Subcutaneous abdominal adipose tissue (tissue), 5 donors: ENCODE results near the gene PDE4D.

ENCODE experiments used
- H3K27ac ChIP-seq: one replicate; pipeline ENCODE4 v1.7.0; 2013; ENCODE audit warnings: low read depth, mild to moderate bottlenecking, inconsistent platforms, low read length, moderate library complexity
- H3K27me3 ChIP-seq, 5 donors: one replicate each; pipeline ENCODE4 v1.7.0; 2013; ENCODE audit warnings: low read length in 5 of 5, inconsistent platforms in 1 of 5; ENCODE audit not compliant: control insufficient read depth in 5 of 5, insufficient read depth in 4 of 5
- H3K36me3 ChIP-seq, 5 donors: one replicate each; pipeline ENCODE4 v1.7.0; 2013; ENCODE audit warnings: low read length in 5 of 5; ENCODE audit not compliant: control insufficient read depth in 5 of 5, insufficient read depth in 5 of 5
- H3K4me1 ChIP-seq, 5 donors: one replicate each; pipeline ENCODE4 v1.7.0; 2013; ENCODE audit warnings: low read length in 5 of 5, mild to moderate bottlenecking in 3 of 5, moderate library complexity in 1 of 5; ENCODE audit not compliant: control insufficient read depth in 5 of 5, insufficient read depth in 5 of 5
- H3K4me3 ChIP-seq, 5 donors: one replicate each; pipeline ENCODE4 v1.7.0; 2013; ENCODE audit warnings: low read length in 5 of 5, low read depth in 1 of 5
- H3K9ac ChIP-seq, 5 donors: one replicate each; pipeline ENCODE4 v1.7.0; 2013; ENCODE audit warnings: low read length in 5 of 5, mild to moderate bottlenecking in 4 of 5, moderate library complexity in 3 of 5
- H3K9me3 ChIP-seq, 5 donors: one replicate each; pipeline ENCODE4 v1.7.0; 2013; ENCODE audit warnings: low read length in 5 of 5; ENCODE audit not compliant: control insufficient read depth in 5 of 5
- donor health status: healthy.
- donor health status: healthy.
- donor health status: healthy.
- donor health status: healthy.
- donor health status: healthy.

The PDE4D gene

DNA sequence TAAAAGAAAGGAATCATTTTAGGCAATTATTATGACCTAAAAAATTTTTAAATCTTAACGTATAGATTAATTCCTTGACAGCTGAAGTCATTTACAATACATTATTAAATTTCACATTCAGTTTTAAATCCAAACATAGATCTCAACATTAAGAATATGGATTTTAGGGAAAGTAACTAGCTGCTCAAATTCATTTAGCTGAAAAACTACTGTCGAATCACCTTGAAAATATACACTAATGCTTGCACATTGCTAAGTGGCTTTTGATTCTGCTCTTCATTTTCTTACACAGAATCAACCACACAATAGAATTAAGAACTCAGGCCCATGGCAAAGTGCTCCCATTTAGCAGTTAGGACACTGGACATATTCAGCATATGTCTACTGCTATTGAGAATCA, 856.5 kb downstream of the PDE4D start:
- no peak overlapping the region for H3K4me3 ChIP-seq
- no peak overlapping the region for H3K27ac ChIP-seq
- H3K36me3 ChIP-seq = no peaks in the 10 kb centered on the region
- H3K4me1 ChIP-seq = peaks cover 3 to 29% (median 24%) of the 10 kb centered on the region in 5 donors
- H3K9ac ChIP-seq = no peak overlapping the region
- H3K9me3 ChIP-seq = no peaks in the 10 kb centered on the region
- peaks cover 0 to 8% (median 7%) of the 10 kb centered on the region in 5 donors for H3K27me3 ChIP-seq

DNA sequence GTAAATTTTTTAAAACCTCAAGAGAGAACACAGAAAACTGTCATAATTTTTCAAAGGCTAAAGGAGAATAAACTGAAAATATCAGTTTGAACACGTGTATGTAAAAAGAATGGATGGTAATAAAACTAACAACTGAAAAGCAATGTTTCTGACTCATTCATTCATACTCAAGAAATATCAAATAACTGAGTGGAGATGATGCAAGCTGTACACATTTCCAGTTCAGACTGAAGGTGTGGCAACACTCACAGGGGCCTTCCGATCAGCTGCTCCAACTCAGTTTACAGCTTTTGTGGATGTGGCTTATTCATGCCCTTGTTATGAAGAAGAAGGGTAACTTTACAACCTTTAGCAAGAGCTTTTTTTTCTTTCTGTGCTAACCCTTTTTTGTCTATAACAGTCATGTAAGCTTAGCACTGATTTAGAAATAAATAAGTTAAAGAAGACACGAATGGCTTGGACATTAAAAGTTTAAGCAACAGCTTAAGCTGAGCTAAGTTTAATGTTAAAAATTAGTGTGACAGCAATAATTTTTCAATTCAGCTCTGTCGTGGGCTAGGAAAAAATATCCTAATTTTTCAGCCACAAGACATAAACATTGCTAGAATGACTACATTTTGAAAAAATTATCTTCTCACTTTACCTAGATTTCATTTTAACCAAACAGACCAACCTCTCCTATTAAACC, 857.1 kb downstream of the PDE4D start:
- no peaks in the 10 kb centered on the region for H3K36me3 ChIP-seq
- H3K9ac ChIP-seq = no peak overlapping the region
- H3K27ac ChIP-seq = no peak overlapping the region
- peaks cover 0 to 8% (median 7%) of the 10 kb centered on the region in 5 donors for H3K27me3 ChIP-seq
- no peaks in the 10 kb centered on the region for H3K9me3 ChIP-seq
- peaks cover 3 to 29% (median 24%) of the 10 kb centered on the region in 5 donors for H3K4me1 ChIP-seq
- H3K4me3 ChIP-seq = no peak overlapping the region

DNA sequence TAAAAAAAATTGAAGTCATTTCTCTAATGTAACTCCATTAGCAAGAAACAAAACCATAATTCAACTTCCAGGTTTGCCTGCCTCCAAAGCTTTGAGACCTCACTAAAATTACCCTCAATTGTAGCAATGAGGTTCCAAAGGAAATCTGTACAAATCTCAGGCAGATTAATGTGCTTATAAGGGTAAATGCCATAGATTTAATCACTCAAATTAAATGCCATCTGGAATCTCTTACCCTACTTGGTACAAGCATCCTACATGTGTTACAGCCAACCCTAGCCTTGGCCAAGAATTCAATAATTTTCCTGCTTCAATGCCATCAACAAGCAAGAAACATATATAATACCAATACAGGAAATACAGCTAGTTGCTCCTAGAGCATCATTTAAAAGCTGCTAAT, 857.8 kb downstream of the PDE4D start:
- Histone ChIP-seq H3K4me3 (no peak overlapping the region), H3K9ac (no peak overlapping the region), H3K9me3 (no peaks in the 10 kb centered on the region), H3K27me3 (peaks cover 0 to 7% (median 7%) of the 10 kb centered on the region in 5 donors), H3K27ac (no peak overlapping the region), H3K4me1 (peaks cover 3 to 29% (median 23%) of the 10 kb centered on the region in 5 donors), H3K36me3 (no peaks in the 10 kb centered on the region)

DNA sequence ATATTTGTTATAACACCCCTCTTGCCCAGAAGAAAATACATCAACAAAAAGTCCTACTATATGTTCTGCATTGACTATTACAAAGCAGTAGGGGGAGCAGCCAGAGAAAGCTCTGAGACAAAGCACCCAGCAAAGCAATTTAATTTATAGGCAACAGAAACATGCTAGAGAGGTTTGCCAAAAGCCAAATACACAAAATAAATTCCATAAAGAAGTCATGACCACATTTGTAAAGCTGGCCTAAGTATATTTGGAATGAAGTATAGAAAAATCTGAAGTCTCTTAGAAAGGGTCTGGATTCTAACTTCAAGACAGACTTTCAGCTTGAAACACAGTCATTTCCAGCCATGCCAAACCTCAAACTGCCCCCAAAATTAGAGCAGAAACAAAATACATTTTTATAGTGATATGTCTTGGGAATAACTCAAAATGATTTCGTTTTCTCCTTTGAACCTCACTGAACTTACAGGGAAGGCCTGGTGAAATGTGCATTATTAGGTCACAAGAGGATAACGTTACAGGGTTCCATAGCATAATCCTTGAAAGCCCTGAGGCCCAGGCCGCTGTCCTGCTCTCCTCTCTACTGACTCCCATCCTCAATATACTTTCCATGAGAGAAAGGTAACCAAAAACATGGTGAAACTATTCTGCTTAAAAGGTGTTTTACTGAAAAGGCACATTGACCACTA, 858.9 kb downstream of the PDE4D start:
- Histone ChIP-seq H3K4me1 (peaks cover 0 to 19% (median 14%) of the 10 kb centered on the region in 5 donors), H3K4me3 (no peak overlapping the region), H3K36me3 (no peaks in the 10 kb centered on the region), H3K9me3 (peaks cover 0 to 3% (median 0%) of the 10 kb centered on the region in 5 donors), H3K27ac (no peak overlapping the region), H3K27me3 (peaks cover 0 to 7% (median 4%) of the 10 kb centered on the region in 5 donors), H3K9ac (no peak overlapping the region)

DNA sequence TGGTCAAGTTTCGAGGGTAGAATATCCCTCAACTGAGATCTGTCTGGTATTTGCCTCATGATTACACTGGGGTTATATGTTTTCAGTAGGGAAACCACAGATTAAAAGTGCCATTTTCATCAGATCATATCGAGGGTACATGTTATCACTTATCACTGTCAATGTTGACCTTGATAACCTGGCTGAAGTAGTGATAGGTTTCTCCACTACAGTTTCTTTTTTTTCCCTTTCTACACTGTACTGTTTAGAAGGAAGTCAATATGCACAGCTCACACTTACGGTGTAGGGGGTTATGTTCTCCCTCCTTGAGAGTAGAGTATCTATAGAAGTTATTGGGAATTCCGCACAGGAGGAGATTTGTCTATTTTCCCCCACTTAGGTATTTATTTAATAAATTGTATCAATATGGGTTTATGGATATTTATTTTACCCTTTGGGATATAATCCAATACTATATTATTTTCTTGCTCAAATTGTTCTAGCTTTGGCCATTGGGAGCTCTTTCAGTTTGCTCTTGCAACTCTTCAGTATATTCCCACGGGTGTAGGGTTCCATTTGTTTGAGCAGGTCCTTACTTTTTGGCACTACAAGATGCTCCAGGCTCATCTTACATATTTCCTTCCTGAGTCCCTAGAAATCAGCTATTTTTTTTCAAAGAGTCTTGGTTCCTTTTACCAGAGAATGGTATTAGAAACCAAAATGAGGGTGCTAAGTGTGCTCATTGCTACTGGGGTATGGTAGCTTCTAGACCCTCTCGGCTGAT, 866.2 kb downstream of the PDE4D start:
- peaks cover 0 to 2% (median 0%) of the 10 kb centered on the region in 5 donors for H3K36me3 ChIP-seq
- H3K4me1 ChIP-seq = no peaks in the 10 kb centered on the region
- H3K4me3 ChIP-seq = no peak overlapping the region
- H3K27me3 ChIP-seq = no peaks in the 10 kb centered on the region
- peaks cover 0 to 3% (median 0%) of the 10 kb centered on the region in 5 donors for H3K9me3 ChIP-seq
- H3K27ac ChIP-seq = no peak overlapping the region
- H3K9ac ChIP-seq = no peak overlapping the region

DNA sequence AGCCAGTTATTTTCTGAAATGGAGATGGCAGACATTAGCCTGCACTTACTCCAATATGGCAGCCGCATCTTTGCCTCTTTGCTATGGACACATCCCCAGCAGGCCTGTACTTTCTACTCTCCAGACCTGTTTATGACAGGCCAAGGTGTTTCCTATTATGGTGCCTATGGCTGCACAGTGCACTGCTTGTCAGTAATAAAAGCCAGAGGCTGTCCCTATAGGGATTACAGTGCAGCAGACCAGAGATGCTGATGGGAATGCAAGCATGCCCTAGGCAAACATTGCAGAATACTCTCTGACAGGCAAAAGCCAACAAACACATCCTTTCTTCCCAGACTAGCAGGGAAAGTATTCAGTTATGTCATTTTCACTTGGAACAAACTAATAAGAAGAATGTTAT, 867.8 kb downstream of the PDE4D start:
- Histone ChIP-seq H3K4me1 (no peaks in the 10 kb centered on the region), H3K9me3 (peaks cover 0 to 3% (median 0%) of the 10 kb centered on the region in 5 donors), H3K36me3 (peaks cover 0 to 2% (median 0%) of the 10 kb centered on the region in 5 donors), H3K9ac (peak overlapping the region in 1 of 5 donors; percentile 1), H3K4me3 (no peak overlapping the region), H3K27me3 (no peaks in the 10 kb centered on the region), H3K27ac (no peak overlapping the region)

DNA sequence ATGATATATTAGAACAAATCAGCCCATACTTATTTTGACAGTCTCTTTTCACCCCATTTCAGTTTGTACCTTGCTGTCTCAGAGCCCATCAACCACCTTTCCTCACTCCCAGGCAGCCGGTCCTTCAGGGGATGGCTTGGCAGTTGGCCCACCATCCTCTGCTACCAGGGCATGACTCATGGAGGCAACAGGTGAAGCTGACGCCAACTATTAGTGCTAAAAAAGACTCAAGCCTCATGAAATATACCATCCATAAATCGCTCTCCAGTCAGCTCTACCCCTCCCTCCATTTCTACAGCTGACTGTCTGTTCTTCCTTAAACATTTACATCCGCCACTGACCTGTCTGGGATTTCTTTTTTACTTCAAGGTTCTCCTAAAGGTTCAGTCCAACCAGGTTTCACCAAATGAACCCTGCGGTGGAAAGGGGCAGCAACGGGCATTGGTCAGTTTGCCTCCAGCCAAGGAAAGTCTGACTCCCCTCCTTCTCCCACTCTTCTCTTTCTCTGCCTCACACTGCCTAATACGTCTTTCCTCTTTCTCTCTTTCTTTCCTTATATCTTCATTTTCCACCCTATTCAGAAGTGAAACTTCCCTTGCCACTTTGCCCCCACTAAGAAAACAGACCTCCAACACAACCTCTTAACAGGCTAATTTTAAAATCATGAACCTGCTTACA, 871.5 kb downstream of the PDE4D start:
- Histone ChIP-seq H3K9me3 (no peaks in the 10 kb centered on the region), H3K27me3 (no peaks in the 10 kb centered on the region), H3K36me3 (no peaks in the 10 kb centered on the region), H3K9ac (no peak overlapping the region), H3K4me3 (no peak overlapping the region), H3K4me1 (no peaks in the 10 kb centered on the region), H3K27ac (no peak overlapping the region)

DNA sequence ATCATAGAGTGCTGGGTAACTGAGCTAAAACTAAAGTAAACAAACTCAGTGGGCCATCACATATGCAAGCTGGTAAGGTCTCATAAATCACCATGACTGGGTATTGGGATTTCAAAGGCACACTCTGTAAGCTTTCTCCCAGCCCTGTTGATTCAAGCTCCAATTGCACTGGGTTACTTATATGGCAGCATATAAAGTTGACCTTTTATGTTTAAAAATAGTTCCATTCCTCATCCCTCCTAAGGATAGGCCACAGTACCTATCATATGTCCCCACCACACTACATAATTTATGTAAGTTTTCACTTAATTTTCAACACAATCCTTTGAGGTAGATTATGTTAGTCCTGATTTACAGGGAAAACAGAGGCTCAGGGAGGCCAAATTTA, 872.2 kb downstream of the PDE4D start:
- Histone ChIP-seq H3K4me3 (no peak overlapping the region), H3K36me3 (no peaks in the 10 kb centered on the region), H3K9ac (no peak overlapping the region), H3K27me3 (no peaks in the 10 kb centered on the region), H3K4me1 (no peaks in the 10 kb centered on the region), H3K27ac (no peak overlapping the region), H3K9me3 (no peaks in the 10 kb centered on the region)

DNA sequence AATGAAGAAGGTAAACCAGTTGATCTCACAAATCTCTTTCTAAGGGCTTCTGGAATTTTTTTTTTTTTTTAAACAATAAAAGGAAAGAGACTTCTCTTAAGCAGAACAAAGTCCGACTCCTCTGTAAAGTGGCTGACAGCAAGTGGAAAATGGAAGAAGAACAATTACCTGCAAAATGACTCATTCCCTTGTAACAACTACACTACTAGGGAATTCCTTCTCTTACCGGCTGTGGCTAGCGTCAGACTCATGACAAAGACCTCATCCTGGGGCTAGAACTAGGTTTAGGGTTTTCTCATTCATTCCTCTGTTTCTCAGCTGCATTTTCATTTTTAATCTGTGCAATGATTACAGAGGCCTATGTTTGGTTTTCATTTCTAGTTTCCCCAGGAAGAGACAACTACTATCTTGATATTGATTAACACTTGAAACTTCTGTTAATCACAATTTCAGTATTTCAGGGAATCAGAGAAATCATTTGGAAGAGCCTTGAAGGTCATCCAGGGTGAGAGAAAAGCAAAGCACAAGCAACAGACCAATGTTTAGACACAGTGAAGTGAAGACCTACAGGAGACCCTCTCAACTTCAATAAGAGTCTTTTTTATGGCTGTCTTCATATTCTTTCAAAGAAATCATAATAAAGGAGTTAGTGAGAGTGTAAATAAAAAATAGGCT, 872.8 kb downstream of the PDE4D start:
- Histone ChIP-seq H3K4me1 (no peaks in the 10 kb centered on the region), H3K9me3 (no peaks in the 10 kb centered on the region), H3K4me3 (no peak overlapping the region), H3K27ac (no peak overlapping the region), H3K9ac (no peak overlapping the region), H3K36me3 (no peaks in the 10 kb centered on the region), H3K27me3 (no peaks in the 10 kb centered on the region)
